Smooth muscle cell (in vitro differentiated cells): ENCODE measurements around the gene CLUH. TPM values are rescaled to one million over a fixed set of nuclear protein-coding genes. Genes with fewer than 3 reads are reported as not detected.

Source experiments
- DNase-seq: peaks from one replicate; lab custom pipeline; 2025; ENCODE audit not compliant: unreplicated experiment; lab: John Stamatoyannopoulos, UW
- H2AFZ ChIP-seq: fragments of 200-600 bp; sonication (generic); 2 replicates; pipeline ENCODE4 v1.6.0; 2016; ENCODE audit warnings: antibody characterized with exemption, low read depth, mild to moderate bottlenecking
- H3F3A ChIP-seq: fragments of 200-600 bp; sonication (generic); 2 replicates; pipeline ENCODE4 v1.6.0; 2017; ENCODE audit warnings: antibody characterized with exemption, low read depth
- H3K27ac ChIP-seq: fragments of 200-600 bp; sonication (generic); 2 replicates; pipeline ENCODE4 v1.5.1; 2016; ENCODE audit warnings: low read depth, mild to moderate bottlenecking
- H3K27me3 ChIP-seq: fragments of 200-600 bp; sonication (generic); 2 replicates; pipeline ENCODE4 v1.6.1; 2016; ENCODE audit warnings: low read depth, mild to moderate bottlenecking
- H3K36me3 ChIP-seq: fragments of 200-600 bp; sonication (generic); 2 replicates; pipeline ENCODE4 v1.5.1; 2016; ENCODE audit warnings: low read depth
- H3K4me1 ChIP-seq: fragments of 200-600 bp; sonication (generic); 2 replicates; pipeline ENCODE4 v1.5.1; 2016; ENCODE audit warnings: low read depth
- H3K4me2 ChIP-seq: fragments of 200-600 bp; sonication (generic); 2 replicates; pipeline ENCODE4 v1.6.0; 2016; ENCODE audit warnings: mild to moderate bottlenecking
- H3K4me3 ChIP-seq: fragments of 200-600 bp; sonication (generic); 2 replicates; pipeline ENCODE4 v1.5.1; 2016; ENCODE audit warnings: mild to moderate bottlenecking
- H3K79me2 ChIP-seq: fragments of 200-600 bp; sonication (generic); 2 replicates; pipeline ENCODE4 v1.6.0; 2016; ENCODE audit warnings: low read depth, mild to moderate bottlenecking
- H3K9ac ChIP-seq: fragments of 200-600 bp; sonication (generic); 2 replicates; pipeline ENCODE4 v1.6.0; 2016; ENCODE audit warnings: low read depth
- H3K9me3 ChIP-seq: fragments of 200-600 bp; sonication (generic); replicated peaks from 2 replicates; pipeline ENCODE4 v1.5.1; 2016; ENCODE audit warnings: low read depth
- H4K20me1 ChIP-seq: fragments of 200-600 bp; sonication (generic); 2 replicates; pipeline ENCODE4 v1.6.0; 2016; ENCODE audit warnings: low read depth
- WGBS: methylation state at CpG from one replicate; pipeline ENCODE4 v1.1.7; 2016; ENCODE audit warnings: low lambda C conversion rate; 5-methylcytosine and 5-hydroxymethylcytosine counted together
- microRNA counts: library from miRNA; unstranded; fragments of <30 nt; microRNA quantifications from one replicate; lab custom pipeline; 2016
- microRNA-seq: library from miRNA; unstranded; fragments of <30 nt; microRNA quantifications from one replicate; pipeline ENCODE4, GENCODE V29; 2016; ENCODE audit warnings: borderline number of aligned reads
- polyA plus RNA-seq: library from polyadenylated mRNA; unstranded; fragments of >200 nt; fragmentation: Nextera tagmentation; extraction: Ambion mirVana; gene quantifications from 2 replicates; pipeline ENCODE4 v1.2.1, GENCODE V29; 2016
- small RNA-seq: library from RNA; depleted of rRNA; stranded (forward); fragments of <200 nt; gene quantifications from one replicate; pipeline ENCODE3, GENCODE V24; 2014
- total RNA-seq: library from RNA; depleted of rRNA; stranded (reverse); fragments of >200 nt; gene quantifications from 2 replicates; pipeline ENCODE4 v1.2.3, GENCODE V29; 2014
- TF ChIP-seq, protein P1 (sequence below): fragments of 200-600 bp; sonication (generic); IDR thresholded peaks from 2 replicates; pipeline ENCODE4 v1.5.1; 2017; ENCODE audit warnings: borderline replicate concordance, mild to moderate bottlenecking, antibody characterized with exemption; ENCODE audit not compliant: insufficient read depth, poor library complexity, severe bottlenecking

CLUH gene
- total and polyA plus RNA-seq, 2 experiments from 2014 or later: 13.4 to 15.4 TPM

DNA sequence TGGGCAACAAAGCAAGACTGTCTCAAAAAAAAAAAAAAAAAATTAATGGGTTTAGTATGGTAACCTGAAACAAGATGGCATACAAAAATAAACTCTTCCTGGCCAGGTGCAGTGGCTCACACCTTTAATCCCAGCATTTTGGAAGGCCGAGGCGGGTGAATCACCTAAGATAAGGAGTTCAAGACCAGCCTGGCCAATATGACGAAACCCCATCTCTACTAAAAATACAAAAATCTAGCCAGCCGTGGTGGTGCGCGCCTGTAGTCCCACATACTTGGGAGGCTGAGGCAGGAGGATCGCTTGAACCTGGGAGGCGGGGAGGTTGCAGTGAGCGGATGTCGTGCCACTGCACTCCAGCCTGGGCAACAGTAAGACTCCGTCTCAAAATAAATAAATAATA, 62.4 kb downstream of the CLUH start:
- TF ChIP-seq, protein P1, sequence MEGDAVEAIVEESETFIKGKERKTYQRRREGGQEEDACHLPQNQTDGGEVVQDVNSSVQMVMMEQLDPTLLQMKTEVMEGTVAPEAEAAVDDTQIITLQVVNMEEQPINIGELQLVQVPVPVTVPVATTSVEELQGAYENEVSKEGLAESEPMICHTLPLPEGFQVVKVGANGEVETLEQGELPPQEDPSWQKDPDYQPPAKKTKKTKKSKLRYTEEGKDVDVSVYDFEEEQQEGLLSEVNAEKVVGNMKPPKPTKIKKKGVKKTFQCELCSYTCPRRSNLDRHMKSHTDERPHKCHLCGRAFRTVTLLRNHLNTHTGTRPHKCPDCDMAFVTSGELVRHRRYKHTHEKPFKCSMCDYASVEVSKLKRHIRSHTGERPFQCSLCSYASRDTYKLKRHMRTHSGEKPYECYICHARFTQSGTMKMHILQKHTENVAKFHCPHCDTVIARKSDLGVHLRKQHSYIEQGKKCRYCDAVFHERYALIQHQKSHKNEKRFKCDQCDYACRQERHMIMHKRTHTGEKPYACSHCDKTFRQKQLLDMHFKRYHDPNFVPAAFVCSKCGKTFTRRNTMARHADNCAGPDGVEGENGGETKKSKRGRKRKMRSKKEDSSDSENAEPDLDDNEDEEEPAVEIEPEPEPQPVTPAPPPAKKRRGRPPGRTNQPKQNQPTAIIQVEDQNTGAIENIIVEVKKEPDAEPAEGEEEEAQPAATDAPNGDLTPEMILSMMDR: no peak
- Histone ChIP-seq H3K9ac (no peak overlapping the region), H3K4me1 (no peaks in the 10 kb centered on the region), H3K27me3 (no peaks in the 10 kb centered on the region), H3K4me3 (no peak overlapping the region), H2AFZ (no peak overlapping the region), H3F3A (peaks cover 10% of the 10 kb centered on the region), H4K20me1 (peaks cover 95% of the 10 kb centered on the region), H3K27ac (no peak overlapping the region), H3K4me2 (no peak overlapping the region), H3K36me3 (peaks cover 4% of the 10 kb centered on the region), H3K79me2 (peaks cover 96% of the 10 kb centered on the region), H3K9me3 (no peaks in the 10 kb centered on the region)
- no peak for DNase-seq
- 98% methylated on average over 11 of the region's 11 CpGs for WGBS

DNA sequence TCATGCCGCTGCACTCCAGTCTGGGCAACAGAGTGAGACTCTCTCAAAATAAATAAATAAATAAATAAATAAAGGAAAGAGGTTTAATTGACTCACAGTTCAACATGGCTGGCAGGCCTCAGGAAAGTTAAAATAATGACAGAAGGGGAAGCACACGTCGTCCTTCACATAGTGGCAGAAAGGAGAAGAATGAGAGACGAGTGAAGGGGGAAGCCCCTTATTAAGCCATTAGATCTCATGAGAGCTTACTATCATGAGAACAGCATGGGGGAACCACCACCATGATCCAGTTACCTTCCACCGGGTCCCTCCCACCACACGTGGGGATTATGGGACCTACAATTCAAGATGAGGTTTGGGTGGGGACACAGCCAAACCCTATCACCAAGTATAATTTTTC, 63.6 kb downstream of the CLUH start:
- Histone ChIP-seq H3F3A (peaks cover 10% of the 10 kb centered on the region), H2AFZ (no peak overlapping the region), H3K4me2 (no peak overlapping the region), H3K4me3 (no peak overlapping the region), H3K4me1 (no peaks in the 10 kb centered on the region), H3K9ac (no peak overlapping the region), H3K79me2 (peaks cover 91% of the 10 kb centered on the region), H3K27ac (no peak overlapping the region), H3K36me3 (peaks cover 4% of the 10 kb centered on the region), H3K9me3 (no peaks in the 10 kb centered on the region), H4K20me1 (peaks cover 95% of the 10 kb centered on the region), H3K27me3 (no peaks in the 10 kb centered on the region)
- over 99% methylated on average over 6 of the region's 6 CpGs for WGBS
- no peak for DNase-seq
- TF ChIP-seq, protein P1: no peak

DNA sequence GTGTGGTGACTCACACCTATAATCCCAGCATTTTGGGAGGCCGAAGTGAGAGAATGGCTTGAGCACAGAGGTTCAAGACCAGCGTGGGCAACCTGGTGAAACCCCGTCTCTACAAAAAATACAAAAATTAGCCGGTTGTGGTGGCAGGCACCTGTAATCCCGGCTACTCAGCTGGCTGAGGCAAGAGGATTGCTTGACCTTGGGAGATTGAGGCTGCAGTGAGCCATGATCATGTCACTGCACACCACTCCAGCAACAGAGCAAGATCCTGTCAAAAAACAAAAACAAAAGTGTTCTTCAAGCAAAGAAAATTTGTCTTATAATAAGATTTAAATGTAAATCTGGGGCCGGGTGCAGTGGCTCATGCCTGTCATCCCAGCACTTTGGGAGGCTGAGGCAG, 66.6 kb downstream of the CLUH start:
- H3K4me1 ChIP-seq: no peaks in the 10 kb centered on the region
- peaks cover 4% of the 10 kb centered on the region for H3K36me3 ChIP-seq
- no peaks in the 10 kb centered on the region for H3K9me3 ChIP-seq
- peaks cover 4% of the 10 kb centered on the region for H3F3A ChIP-seq
- H3K4me2 ChIP-seq: no peak overlapping the region
- no peak for DNase-seq
- TF ChIP-seq, protein P1: no peak
- H3K79me2 ChIP-seq: peaks cover 91% of the 10 kb centered on the region
- no peak overlapping the region for H2AFZ ChIP-seq
- peaks cover 96% of the 10 kb centered on the region for H4K20me1 ChIP-seq
- H3K9ac ChIP-seq: no peak overlapping the region
- H3K27me3 ChIP-seq: no peaks in the 10 kb centered on the region
- WGBS: 80% methylated on average over 6 of the region's 6 CpGs
- H3K4me3 ChIP-seq: no peak overlapping the region
- H3K27ac ChIP-seq: no peak overlapping the region

MicroRNAs encoded within 50 kb of the gene (microRNA counts, 767-probe panel; counts per million panel counts)
- microRNA hsa-miR-1253 (lab: Ali Mortazavi, UCI): 183 counts per million

Small RNAs within 50 kb of the gene (microRNA-seq; reads per million reads assigned to microRNA genes)
- gene MIR1253 (not detected), gene MIR6776 (not detected)

Small RNAs within 50 kb of the gene (small RNA-seq; reads per million reads assigned to genes)
- gene MIR1253: not detected
- not detected for gene MIR6776
- gene RN7SL608P: 0.24 reads per million
- not detected for gene hsa-mir-1253

Other genes with a start within 250 kb of the CLUH start
- gene METTL16, start 199.9 kb downstream of the CLUH start, total RNA-seq: 27.4 and 56.6 TPM in 2 replicates
- gene METTL16, start 199.9 kb downstream of the CLUH start, polyA plus RNA-seq: 14.4 and 16.8 TPM in 2 replicates
- gene PAFAH1B1, start 118.1 kb downstream of the CLUH start, total RNA-seq: 105 and 171 TPM in 2 replicates
- gene PAFAH1B1, start 118.1 kb downstream of the CLUH start, polyA plus RNA-seq: 126 and 127 TPM in 2 replicates
- not detected in 2 replicates for gene CCDC92B, start 37.9 kb upstream of the CLUH start, total RNA-seq
- not detected in 2 replicates for gene CCDC92B, start 37.9 kb upstream of the CLUH start, polyA plus RNA-seq
- 0.99 and 1.9 TPM in 2 replicates for gene RAP1GAP2, start 84.7 kb upstream of the CLUH start, total RNA-seq
- gene RAP1GAP2, start 84.7 kb upstream of the CLUH start, polyA plus RNA-seq: 0.31 and 0.93 TPM in 2 replicates